K562 (cell line): ENCODE results near the gene SLC17A1. TPM values are rescaled to one million over a fixed set of nuclear protein-coding genes. Genes with fewer than 3 reads are reported as not detected.

Experiments used
- ATF4 ChIP-seq: fragments of 450-650 bp; formaldehyde crosslinking; IDR thresholded peaks from 2 replicates; pipeline ENCODE4 v1.4.0; 2022; ENCODE audit warnings: mild to moderate bottlenecking, moderate library complexity
- DPF2 ChIP-seq: fragments of 450-650 bp; IDR thresholded peaks from 2 replicates; pipeline ENCODE4 v1.6.1; 2016
- GTF3C2 ChIP-seq: IDR thresholded peaks from 3 replicates; pipeline ENCODE4 v1.6.1; 2011; ENCODE audit warnings: borderline replicate concordance, mild to moderate bottlenecking, moderate library complexity; ENCODE audit not compliant: insufficient read length; ENCODE audit errors: extremely low read depth
- KHSRP ChIP-seq: fragments of 450-650 bp; IDR thresholded peaks from 2 replicates; pipeline ENCODE4 v1.6.1; 2017
- MLLT1 ChIP-seq, 2 experiments: fragments of 450-650 bp; IDR thresholded peaks; 2 replicates each; pipeline ENCODE4 v1.6.1; 2016
- SMC3 ChIP-seq: conservative IDR thresholded peaks from 2 replicates; pipeline ENCODE4 v1.6.1; 2011; ENCODE audit warnings: low read depth, low read length, improper control_type of control experiment; ENCODE audit not compliant: insufficient read depth
- SPI1 ChIP-seq: IDR thresholded peaks from 2 replicates; pipeline ENCODE4 v1.6.1; 2011; ENCODE audit warnings: low read depth, low read length, control low read depth, borderline replicate concordance
- TCF7L2 ChIP-seq: fragments of 150-350 bp; IDR thresholded peaks from 2 replicates; pipeline ENCODE4 v1.6.1; 2016; ENCODE audit warnings: low read depth, mild to moderate bottlenecking, low read length, moderate library complexity
- ZMIZ1 ChIP-seq, 2 experiments: fragments of 150-350 bp in 1 of 2; IDR thresholded peaks; 2 replicates each; pipeline ENCODE4 v1.6.1; 2012 to 2016; ENCODE audit warnings: low read depth in 2 of 2, low read length in 2 of 2, mild to moderate bottlenecking in 1 of 2, moderate library complexity in 1 of 2
- ZNF133 ChIP-seq: fragments of 250-450 bp; sonication (Bioruptor Pico); IDR thresholded peaks from 2 replicates; pipeline ENCODE4 v1.4.0; 2020; ENCODE audit warnings: mild to moderate bottlenecking
- ZNF280B ChIP-seq: fragments of 250-450 bp; sonication (Bioruptor Pico); IDR thresholded peaks from 2 replicates; pipeline ENCODE4 v1.5.1; 2021; ENCODE audit warnings: mild to moderate bottlenecking
- ZNF696 ChIP-seq: fragments of 250-450 bp; sonication (Bioruptor Pico); conservative IDR thresholded peaks from 2 replicates; pipeline ENCODE4 v1.4.0; 2020; ENCODE audit warnings: mild to moderate bottlenecking, moderate library complexity
- polyA plus RNA-seq, 8 experiments: library from polyadenylated mRNA; depleted of rRNA in 4 of 8; stranded (reverse) in 5 of 8; unstranded in 3 of 8; fragments of >200 nt; fragmentation: Nextera tagmentation in 2 of 8; fragmentation: Illumina TruSeq in 1 of 8; extraction: Ambion mirVana in 2 of 8; extraction: Trizol in 1 of 8; gene quantifications; 2 replicates each; pipeline versions ENCODE4 v1.2.1 to v1.2.3, GENCODE V29; 2011 to 2014; ENCODE audit warnings: inconsistent platforms in 1 of 8, missing spikeins in 1 of 8
- total RNA-seq, 7 experiments: library from RNA; depleted of rRNA in 6 of 7; stranded (reverse); fragments of >200 nt in 6 of 7; fragmentation: Illumina TruSeq in 2 of 7; extraction: Trizol in 2 of 7; gene quantifications; 2 replicates each; pipeline versions ENCODE4 v1.2.1 to v1.2.3, GENCODE V29; 2011 to 2021; ENCODE audit warnings: low replicate concordance in 1 of 7

SLC17A1 gene
- total and polyA plus RNA-seq, 9 of the 15 experiments (the other 6 are each of a cell fraction or from before 2014, with no cell fraction given): not detected

- TF ChIP-seq ZNF280B (CRISPR knock-in tag) (no peak), ATF4 (CRISPR knock-in tag) (no peak), GTF3C2 (no peak), ZNF133 (CRISPR knock-in tag) (no peak), ZNF696 (no peak), SPI1 (no peak), SMC3 (peak; percentile 85), KHSRP (no peak), MLLT1 (IDR thresholded peaks at IDR 0.05) (peak in 1 of 2 experiments; percentile 69; a peak in 1 of 4 replicates), ZMIZ1 (IDR thresholded peaks at IDR 0.05; ENCODE audit: low read depth in 2 of 2, low read length in 2 of 2) (no peak), DPF2 (no peak), TCF7L2 (no peak)
These were observed 43.4 kb downstream of the SLC17A1 start (continued) for GRCh38 chr6:25788305-25788922.
